Measurements from ENCODE around the gene TOM1L2. TPM values are rescaled to one million over a fixed set of nuclear protein-coding genes. Genes with fewer than 3 reads are reported as not detected.

Gene TOM1L2
- polyA plus RNA-seq, 1 donor = 31.1 TPM

GRCh38 chr17:17911001-17911613 is 61.1 kb downstream of the TOM1L2 start:
- no peak overlapping the region for H3K4me3 ChIP-seq (ENCODE audit: low read length)
- 100% methylated on average over 1 of the region's 10 CpGs for whole genome bisulfite sequencing (ENCODE audit: insufficient coverage, low lambda C conversion rate)
- H3K27ac ChIP-seq (ENCODE audit: low read length) = no peak overlapping the region
- peaks cover 6% of the 10 kb centered on the region for H3K9me3 ChIP-seq (ENCODE audit: control insufficient read depth, low read depth, low read length)
- peaks cover 15% of the 10 kb centered on the region for H3K4me1 ChIP-seq (ENCODE audit: control insufficient read depth, insufficient read depth, low read length)
- DNase-seq = no peak
- H3K36me3 ChIP-seq (ENCODE audit: control insufficient read depth, insufficient read depth, low read length) = peaks cover 7% of the 10 kb centered on the region
- no peaks in the 10 kb centered on the region for H3K27me3 ChIP-seq (ENCODE audit: control insufficient read depth, insufficient read depth, low read length)

- WGBS (ENCODE audit: insufficient coverage, low lambda C conversion rate) = no CpG with 5 or more reads among the region's 4 CpGs
- Histone ChIP-seq H3K27ac (ENCODE audit: low read length) (no peak overlapping the region), H3K9me3 (ENCODE audit: control insufficient read depth, low read depth, low read length) (peaks cover 6% of the 10 kb centered on the region), H3K36me3 (ENCODE audit: control insufficient read depth, insufficient read depth, low read length) (peaks cover 14% of the 10 kb centered on the region), H3K4me3 (ENCODE audit: low read length) (no peak overlapping the region), H3K27me3 (ENCODE audit: control insufficient read depth, insufficient read depth, low read length) (no peaks in the 10 kb centered on the region), H3K4me1 (ENCODE audit: control insufficient read depth, insufficient read depth, low read length) (peaks cover 15% of the 10 kb centered on the region)
- DNase-seq = no peak
Observed at GRCh38 chr17:17910060-17910459, 62.1 kb downstream of the TOM1L2 start.

- H3K9me3 ChIP-seq (ENCODE audit: control insufficient read depth, low read depth, low read length) = peaks cover 6% of the 10 kb centered on the region
- H3K27me3 ChIP-seq (ENCODE audit: control insufficient read depth, insufficient read depth, low read length) = no peaks in the 10 kb centered on the region
- no peak for DNase-seq
- no CpG with 5 or more reads among the region's 5 CpGs for WGBS (ENCODE audit: insufficient coverage, low lambda C conversion rate)
- H3K4me1 ChIP-seq (ENCODE audit: control insufficient read depth, insufficient read depth, low read length) = peaks cover 10% of the 10 kb centered on the region
- H3K27ac ChIP-seq (ENCODE audit: low read length) = no peak overlapping the region
- peaks cover 22% of the 10 kb centered on the region for H3K36me3 ChIP-seq (ENCODE audit: control insufficient read depth, insufficient read depth, low read length)
- H3K4me3 ChIP-seq (ENCODE audit: low read length) = no peak overlapping the region
Observed at GRCh38 chr17:17909078-17909477, 63.1 kb downstream of the TOM1L2 start.

- Histone ChIP-seq H3K9me3 (ENCODE audit: control insufficient read depth, low read depth, low read length) (peaks cover 2% of the 10 kb centered on the region), H3K36me3 (ENCODE audit: control insufficient read depth, insufficient read depth, low read length) (peaks cover 22% of the 10 kb centered on the region), H3K27me3 (ENCODE audit: control insufficient read depth, insufficient read depth, low read length) (no peaks in the 10 kb centered on the region), H3K4me1 (ENCODE audit: control insufficient read depth, insufficient read depth, low read length) (peaks cover 2% of the 10 kb centered on the region), H3K4me3 (ENCODE audit: low read length) (no peak overlapping the region), H3K27ac (ENCODE audit: low read length) (no peak overlapping the region)
- 100% methylated on average over 1 of the region's 4 CpGs for WGBS (ENCODE audit: insufficient coverage, low lambda C conversion rate)
- no peak for DNase-seq
Observed at GRCh38 chr17:17907469-17907868, 64.7 kb downstream of the TOM1L2 start.

GRCh38 chr17:17906418-17907215 is 65.6 kb downstream of the TOM1L2 start:
- H3K27ac ChIP-seq (ENCODE audit: low read length) = no peak overlapping the region
- H3K9me3 ChIP-seq (ENCODE audit: control insufficient read depth, low read depth, low read length) = no peaks in the 10 kb centered on the region
- no CpG with 5 or more reads among the region's 10 CpGs for WGBS (ENCODE audit: insufficient coverage, low lambda C conversion rate)
- H3K36me3 ChIP-seq (ENCODE audit: control insufficient read depth, insufficient read depth, low read length) = peaks cover 22% of the 10 kb centered on the region
- H3K27me3 ChIP-seq (ENCODE audit: control insufficient read depth, insufficient read depth, low read length) = no peaks in the 10 kb centered on the region
- no peak overlapping the region for H3K4me3 ChIP-seq (ENCODE audit: low read length)
- no peak for DNase-seq
- H3K4me1 ChIP-seq (ENCODE audit: control insufficient read depth, insufficient read depth, low read length) = peaks cover 2% of the 10 kb centered on the region

- Histone ChIP-seq H3K27me3 (ENCODE audit: control insufficient read depth, insufficient read depth, low read length) (no peaks in the 10 kb centered on the region), H3K4me3 (ENCODE audit: low read length) (no peak overlapping the region), H3K9me3 (ENCODE audit: control insufficient read depth, low read depth, low read length) (no peaks in the 10 kb centered on the region), H3K4me1 (ENCODE audit: control insufficient read depth, insufficient read depth, low read length) (peaks cover 5% of the 10 kb centered on the region), H3K27ac (ENCODE audit: low read length) (no peak overlapping the region), H3K36me3 (ENCODE audit: control insufficient read depth, insufficient read depth, low read length) (peaks cover 22% of the 10 kb centered on the region)
- no peak for DNase-seq
- WGBS (ENCODE audit: insufficient coverage, low lambda C conversion rate) = no CpG with 5 or more reads among the region's 5 CpGs
Observed at GRCh38 chr17:17905036-17905320, 67.2 kb downstream of the TOM1L2 start.

GRCh38 chr17:17904166-17905035 is 67.8 kb downstream of the TOM1L2 start:
- no CpG with 5 or more reads among the region's 9 CpGs for WGBS (ENCODE audit: insufficient coverage, low lambda C conversion rate)
- H3K9me3 ChIP-seq (ENCODE audit: control insufficient read depth, low read depth, low read length) = no peaks in the 10 kb centered on the region
- H3K27me3 ChIP-seq (ENCODE audit: control insufficient read depth, insufficient read depth, low read length) = no peaks in the 10 kb centered on the region
- H3K4me1 ChIP-seq (ENCODE audit: control insufficient read depth, insufficient read depth, low read length) = peaks cover 5% of the 10 kb centered on the region
- peaks cover 22% of the 10 kb centered on the region for H3K36me3 ChIP-seq (ENCODE audit: control insufficient read depth, insufficient read depth, low read length)
- H3K27ac ChIP-seq (ENCODE audit: low read length) = no peak overlapping the region
- H3K4me3 ChIP-seq (ENCODE audit: low read length) = no peak overlapping the region
- DNase-seq = no peak

- Histone ChIP-seq H3K27me3 (ENCODE audit: control insufficient read depth, insufficient read depth, low read length) (no peaks in the 10 kb centered on the region), H3K36me3 (ENCODE audit: control insufficient read depth, insufficient read depth, low read length) (peaks cover 26% of the 10 kb centered on the region), H3K4me3 (ENCODE audit: low read length) (no peak overlapping the region), H3K27ac (ENCODE audit: low read length) (no peak overlapping the region), H3K4me1 (ENCODE audit: control insufficient read depth, insufficient read depth, low read length) (peaks cover 5% of the 10 kb centered on the region), H3K9me3 (ENCODE audit: control insufficient read depth, low read depth, low read length) (no peaks in the 10 kb centered on the region)
- no CpG with 5 or more reads among the region's 4 CpGs for WGBS (ENCODE audit: insufficient coverage, low lambda C conversion rate)
- no peak for DNase-seq
Observed at GRCh38 chr17:17902877-17903276, 69.3 kb downstream of the TOM1L2 start.

- no CpG with 5 or more reads among the region's 3 CpGs for WGBS (ENCODE audit: insufficient coverage, low lambda C conversion rate)
- no peak overlapping the region for H3K4me3 ChIP-seq (ENCODE audit: low read length)
- no peaks in the 10 kb centered on the region for H3K27me3 ChIP-seq (ENCODE audit: control insufficient read depth, insufficient read depth, low read length)
- no peaks in the 10 kb centered on the region for H3K9me3 ChIP-seq (ENCODE audit: control insufficient read depth, low read depth, low read length)
- peaks cover 26% of the 10 kb centered on the region for H3K36me3 ChIP-seq (ENCODE audit: control insufficient read depth, insufficient read depth, low read length)
- H3K4me1 ChIP-seq (ENCODE audit: control insufficient read depth, insufficient read depth, low read length) = peaks cover 5% of the 10 kb centered on the region
- DNase-seq = no peak
- H3K27ac ChIP-seq (ENCODE audit: low read length) = no peak overlapping the region
Observed at GRCh38 chr17:17902376-17902775, 69.8 kb downstream of the TOM1L2 start.
